NCI-H146 treated with DMSO at 0.1 percent for 48 hours (cell line): Measurements from ENCODE around the gene LRBA.
A peak's percentile ranks its signal among the peaks of the same experiment; 100 is the strongest.
"Not testable (repeated sequence)": the region's sequence is repeated elsewhere in the genome, so short reads cannot be mapped to it uniquely, and the experiment has no call there.

ENCODE experiments used
- DNase-seq: peaks from one replicate; lab custom pipeline; 2025; ENCODE audit not compliant: unreplicated experiment; lab: John Stamatoyannopoulos, UW

The LRBA gene

GRCh38 chr4:150682126-150682525 is 333.0 kb downstream of the LRBA start:
- peak; percentile 23 for DNase-seq

GRCh38 chr4:150681063-150681462 is 334.0 kb downstream of the LRBA start:
- no peak for DNase-seq

GRCh38 chr4:150680651-150681050 is 334.4 kb downstream of the LRBA start:
- DNase-seq = peak; percentile 80

- DNase-seq = no peak
Observed at GRCh38 chr4:150679765-150680343, 335.2 kb downstream of the LRBA start.

- no peak for DNase-seq
Observed at GRCh38 chr4:150679018-150679764, 335.9 kb downstream of the LRBA start.

GRCh38 chr4:150673793-150674192 is 341.3 kb downstream of the LRBA start:
- no peak for DNase-seq

- no peak for DNase-seq
Observed at GRCh38 chr4:150668824-150669223, 346.3 kb downstream of the LRBA start.

GRCh38 chr4:150664935-150665334 is 350.1 kb downstream of the LRBA start:
- no peak for DNase-seq

GRCh38 chr4:150662686-150663085 is 352.4 kb downstream of the LRBA start:
- DNase-seq = no peak

GRCh38 chr4:150661551-150661950 is 353.5 kb downstream of the LRBA start:
- DNase-seq = not testable (repeated sequence)

GRCh38 chr4:150658258-150658657 is 356.8 kb downstream of the LRBA start:
- not testable (repeated sequence) for DNase-seq

GRCh38 chr4:150656891-150657290 is 358.2 kb downstream of the LRBA start:
- DNase-seq = no peak

GRCh38 chr4:150650751-150651150 is 364.3 kb downstream of the LRBA start:
- no peak for DNase-seq

GRCh38 chr4:150648123-150648522 is 367.0 kb downstream of the LRBA start:
- DNase-seq = no peak

- DNase-seq = no peak
Observed at GRCh38 chr4:150647008-150647407, 368.1 kb downstream of the LRBA start.

GRCh38 chr4:150641612-150642011 is 373.5 kb downstream of the LRBA start:
- DNase-seq = no peak

GRCh38 chr4:150632639-150633038 is 382.4 kb downstream of the LRBA start:
- DNase-seq = no peak

- DNase-seq = no peak
Observed at GRCh38 chr4:150628073-150628472, 387.0 kb downstream of the LRBA start.

GRCh38 chr4:150625033-150625432 is 390.1 kb downstream of the LRBA start:
- DNase-seq = no peak

- no peak for DNase-seq
Observed at GRCh38 chr4:150624055-150624454, 391.0 kb downstream of the LRBA start.

- DNase-seq = no peak
Observed at GRCh38 chr4:150619042-150619441, 396.0 kb downstream of the LRBA start.

- no peak for DNase-seq
Observed at GRCh38 chr4:150609131-150609530, 406.0 kb downstream of the LRBA start.
